WERI-Rb-1 (cell line): ENCODE data around the gene TSC22D3.

Experiments
- DNase-seq: peaks from one replicate; pipeline ENCODE4 v3.0.0-alpha.2; 2020
- H3K27ac ChIP-seq: fragments of 250-450 bp; sonication (Bioruptor Pico); 2 replicates; pipeline ENCODE4 v1.5.1; 2020; ENCODE audit warnings: mild to moderate bottlenecking, moderate library complexity
- H3K27me3 ChIP-seq: fragments of 250-450 bp; sonication (Bioruptor Pico); 2 replicates; pipeline ENCODE4 v1.5.1; 2021; ENCODE audit warnings: mild to moderate bottlenecking, low read depth, moderate library complexity; ENCODE audit not compliant: insufficient read depth, severe bottlenecking
- H3K36me3 ChIP-seq: fragments of 250-450 bp; sonication (Bioruptor Pico); 2 replicates; pipeline ENCODE4 v1.5.1; 2020; ENCODE audit warnings: mild to moderate bottlenecking, moderate library complexity
- H3K4me3 ChIP-seq: 2 replicates; pipeline ENCODE4 v1.5.1; 2011; ENCODE audit warnings: low read depth, mild to moderate bottlenecking, control low read depth, low read length
- H3K9me3 ChIP-seq: fragments of 250-450 bp; sonication (Bioruptor Pico); 2 replicates; pipeline ENCODE4 v1.5.1; 2021; ENCODE audit warnings: mild to moderate bottlenecking, moderate library complexity; ENCODE audit not compliant: severe bottlenecking
- CTCF ChIP-seq: IDR thresholded peaks from 2 replicates; pipeline ENCODE4 v1.5.1; 2011; ENCODE audit warnings: low read depth, mild to moderate bottlenecking, control low read depth, inconsistent platforms, low read length

The TSC22D3 gene

DNA sequence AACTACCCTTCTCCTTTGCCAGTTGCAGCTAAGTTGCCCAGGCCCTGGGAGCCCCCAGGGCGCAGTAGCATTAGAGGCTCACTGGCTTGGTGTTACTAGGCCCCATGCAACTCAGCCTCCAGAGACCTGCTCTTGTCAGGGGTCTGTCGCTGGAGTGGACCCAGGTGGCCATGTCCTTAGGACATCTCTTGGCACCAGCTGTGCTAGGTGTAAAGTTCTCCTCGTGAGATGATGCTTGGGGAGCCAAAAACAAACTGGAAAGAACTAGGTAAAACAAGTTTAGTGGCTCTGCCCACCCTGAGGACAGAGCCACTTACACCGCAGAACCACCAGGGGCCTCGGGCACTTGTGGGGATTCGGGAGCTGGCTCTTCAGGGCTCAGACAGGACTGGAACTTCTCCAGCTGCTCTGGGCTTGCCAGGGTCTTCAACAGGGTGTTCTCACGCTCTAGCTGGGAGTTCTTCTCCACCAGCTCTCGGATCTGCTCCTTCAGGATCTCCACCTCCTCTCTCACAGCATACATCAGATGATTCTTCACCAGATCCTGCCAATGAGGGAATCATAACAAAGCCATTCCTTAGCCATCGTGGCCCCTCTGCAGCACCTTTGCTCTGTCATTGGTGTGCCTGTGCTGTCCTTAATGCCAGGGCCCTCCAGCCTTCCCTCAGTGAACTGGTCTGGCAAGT, 61.2 kb downstream of the TSC22D3 start:
- TF ChIP-seq CTCF: no peak
- Histone ChIP-seq H3K36me3 (no peaks in the 10 kb centered on the region), H3K27me3 (peaks cover 20% of the 10 kb centered on the region), H3K9me3 (no peaks in the 10 kb centered on the region), H3K27ac (no peak overlapping the region), H3K4me3 (no peak overlapping the region)
- DNase-seq: no peak

GRCh38 chrX:107713543-107714205, 61.9 kb downstream of the TSC22D3 start:
- H3K36me3 ChIP-seq: no peaks in the 10 kb centered on the region
- no peak overlapping the region for H3K27ac ChIP-seq
- DNase-seq: no peak

GRCh38 chrX:107713203-107713542, 62.4 kb downstream of the TSC22D3 start:
- H3K9me3 ChIP-seq: no peaks in the 10 kb centered on the region
- no peak overlapping the region for H3K27ac ChIP-seq
- H3K4me3 ChIP-seq: no peak overlapping the region
- peaks cover 27% of the 10 kb centered on the region for H3K27me3 ChIP-seq
- DNase-seq: no peak
- H3K36me3 ChIP-seq: no peaks in the 10 kb centered on the region
- no peak for TF ChIP-seq CTCF

More at GRCh38 chrX:107713543-107714205, 61.9 kb downstream of the TSC22D3 start:
- peaks cover 24% of the 10 kb centered on the region for H3K27me3 ChIP-seq
- no peak overlapping the region for H3K4me3 ChIP-seq
- H3K9me3 ChIP-seq: no peaks in the 10 kb centered on the region
- TF ChIP-seq CTCF: no peak

DNA sequence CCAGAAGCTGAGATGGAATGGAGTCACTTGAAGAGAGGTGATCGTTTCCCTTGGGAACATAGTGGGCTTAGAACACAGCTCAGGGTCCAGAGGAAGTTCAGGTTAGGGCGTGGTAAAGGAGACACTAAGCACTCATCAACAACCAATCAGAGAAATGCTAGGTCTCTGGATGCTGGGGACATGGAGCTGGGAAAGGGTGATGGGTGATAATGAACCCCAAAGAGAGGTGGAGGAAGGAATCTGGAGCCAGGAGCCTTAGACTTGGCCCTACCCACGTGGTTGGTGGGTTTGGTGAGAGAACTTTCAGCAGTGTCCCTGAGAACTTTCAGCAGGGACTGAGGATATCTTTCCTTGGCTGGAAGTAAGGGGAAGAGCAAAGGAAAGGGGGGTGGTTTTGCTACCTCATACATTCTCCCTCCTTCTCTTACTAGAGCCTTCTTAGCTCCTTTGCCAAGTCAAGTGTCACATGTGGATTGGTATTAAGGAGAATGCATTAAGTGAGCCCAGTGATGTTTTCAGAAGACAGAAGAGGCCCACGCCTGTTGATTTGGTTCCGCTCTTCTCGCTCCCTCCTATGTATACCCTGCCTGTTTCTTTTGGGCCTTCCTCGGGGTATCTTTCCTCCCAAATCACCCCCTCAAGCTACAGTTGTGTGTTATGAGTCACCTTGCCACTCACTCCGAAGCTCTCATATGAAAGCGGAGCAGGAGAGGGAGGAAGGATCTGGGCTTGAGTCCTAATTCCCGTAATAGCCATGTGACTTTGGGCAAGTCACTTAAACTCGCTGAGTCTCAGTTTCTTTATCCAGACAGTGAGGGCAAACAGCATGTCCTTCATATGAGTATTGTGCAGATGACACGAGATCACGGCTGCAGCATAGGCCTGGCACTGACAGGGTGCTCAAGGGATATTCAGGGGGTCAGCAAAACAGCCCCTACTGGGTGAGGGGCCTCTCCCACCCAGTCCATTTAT, 63.1 kb downstream of the TSC22D3 start:
- no peaks in the 10 kb centered on the region for H3K9me3 ChIP-seq
- no peak for TF ChIP-seq CTCF
- H3K36me3 ChIP-seq: no peaks in the 10 kb centered on the region
- no peak overlapping the region for H3K27ac ChIP-seq
- H3K27me3 ChIP-seq: peaks cover 25% of the 10 kb centered on the region
- no peak for DNase-seq
- H3K4me3 ChIP-seq: no peak overlapping the region

DNA sequence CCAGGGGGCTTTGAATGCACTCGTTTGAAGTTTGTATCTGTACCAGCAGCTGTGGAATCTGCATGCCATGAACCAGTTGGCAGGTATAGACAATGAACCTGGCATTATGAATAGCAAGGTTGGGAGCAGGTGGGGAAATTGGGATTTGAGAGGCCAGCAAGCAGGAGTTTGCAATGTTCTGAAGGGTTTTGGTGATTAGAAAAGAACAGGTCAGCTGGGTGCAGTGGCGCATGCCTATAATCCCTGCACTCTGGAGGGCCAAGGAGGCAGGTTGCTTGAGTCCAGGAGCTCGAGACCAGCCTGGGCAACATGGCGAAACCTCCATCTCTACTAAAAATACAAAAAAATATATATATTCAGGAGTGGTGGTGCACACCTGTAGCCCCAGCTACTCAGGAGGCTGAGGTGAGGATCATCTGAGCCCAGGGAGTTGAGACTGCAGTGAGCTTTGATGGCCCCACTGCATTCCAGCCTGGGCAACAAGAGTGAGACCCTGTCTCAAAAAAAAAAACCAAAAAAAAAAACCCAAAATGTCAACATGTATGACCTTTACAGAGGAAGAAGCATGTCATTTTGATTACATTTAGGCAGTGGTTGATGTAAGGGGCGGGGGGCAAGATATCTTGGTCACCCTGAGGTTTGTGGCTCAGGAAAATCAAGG, 63.9 kb downstream of the TSC22D3 start:
- Histone ChIP-seq H3K36me3 (no peaks in the 10 kb centered on the region), H3K4me3 (no peak overlapping the region), H3K27ac (no peak overlapping the region)

More for the DNA sequence above, 63.9 kb downstream of the TSC22D3 start:
- no peak for DNase-seq
- no peaks in the 10 kb centered on the region for H3K9me3 ChIP-seq
- no peak for TF ChIP-seq CTCF
- peaks cover 17% of the 10 kb centered on the region for H3K27me3 ChIP-seq
